Duodenal mucosa (tissue), 2 donors: ENCODE results near the gene ASPDH.

ENCODE experiments used
- H3K27ac ChIP-seq: one replicate; pipeline ENCODE4 v1.7.0; 2013; ENCODE audit warnings: low read depth, low read length
- H3K27me3 ChIP-seq, 2 donors: one replicate each; pipeline ENCODE4 v1.7.0; 2013; ENCODE audit warnings: low read length in 2 of 2, control low read depth in 1 of 2; ENCODE audit not compliant: insufficient read depth in 2 of 2, control insufficient read depth in 1 of 2
- H3K36me3 ChIP-seq, 2 donors: one replicate each; pipeline ENCODE4 v1.7.0; 2013; ENCODE audit warnings: low read length in 2 of 2, control low read depth in 1 of 2; ENCODE audit not compliant: insufficient read depth in 2 of 2, control insufficient read depth in 1 of 2
- H3K4me1 ChIP-seq, 2 donors: one replicate each; pipeline ENCODE4 v1.7.0; 2013; ENCODE audit warnings: low read length in 2 of 2, control low read depth in 1 of 2; ENCODE audit not compliant: insufficient read depth in 2 of 2, control insufficient read depth in 1 of 2
- H3K4me3 ChIP-seq, 2 donors: one replicate each; pipeline ENCODE4 v1.7.0; 2013; ENCODE audit warnings: low read length in 2 of 2, low read depth in 1 of 2
- H3K9ac ChIP-seq, 2 donors: one replicate each; pipeline ENCODE4 v1.7.0; 2013; ENCODE audit warnings: low read length in 2 of 2, low read depth in 1 of 2
- H3K9me3 ChIP-seq, 2 donors: one replicate each; pipeline ENCODE4 v1.7.0; 2013; ENCODE audit warnings: low read length in 2 of 2, control low read depth in 1 of 2; ENCODE audit not compliant: control insufficient read depth in 1 of 2

ASPDH gene

GRCh38 chr19:50508843-50509190, 4.9 kb downstream of the ASPDH start:
- no peak overlapping the region for H3K4me3 ChIP-seq
- peaks cover 0 to 6% of the 10 kb centered on the region in 2 donors for H3K27me3 ChIP-seq
- no peak overlapping the region for H3K9ac ChIP-seq
- H3K27ac ChIP-seq = no peak overlapping the region
- peaks cover 8 to 11% of the 10 kb centered on the region in 2 donors for H3K4me1 ChIP-seq
- H3K36me3 ChIP-seq = no peaks in the 10 kb centered on the region
- no peaks in the 10 kb centered on the region for H3K9me3 ChIP-seq

GRCh38 chr19:50507376-50507775, 6.3 kb downstream of the ASPDH start:
- Histone ChIP-seq H3K27ac (no peak overlapping the region), H3K4me3 (no peak overlapping the region), H3K36me3 (no peaks in the 10 kb centered on the region), H3K9me3 (no peaks in the 10 kb centered on the region), H3K9ac (no peak overlapping the region), H3K27me3 (no peaks in the 10 kb centered on the region), H3K4me1 (peaks cover 8 to 11% of the 10 kb centered on the region in 2 donors)

GRCh38 chr19:50506700-50507099, 7.0 kb downstream of the ASPDH start:
- Histone ChIP-seq H3K4me1 (peaks cover 8 to 11% of the 10 kb centered on the region in 2 donors), H3K9me3 (no peaks in the 10 kb centered on the region), H3K27ac (no peak overlapping the region), H3K4me3 (no peak overlapping the region), H3K27me3 (no peaks in the 10 kb centered on the region), H3K9ac (no peak overlapping the region), H3K36me3 (no peaks in the 10 kb centered on the region)

- Histone ChIP-seq H3K9ac (no peak overlapping the region), H3K9me3 (no peaks in the 10 kb centered on the region), H3K4me3 (no peak overlapping the region), H3K4me1 (peaks cover 7 to 8% of the 10 kb centered on the region in 2 donors), H3K27me3 (no peaks in the 10 kb centered on the region), H3K36me3 (no peaks in the 10 kb centered on the region), H3K27ac (no peak overlapping the region)
Measured at GRCh38 chr19:50505856-50506611, 7.7 kb downstream of the ASPDH start.

GRCh38 chr19:50501568-50502475, 11.9 kb downstream of the ASPDH start:
- Histone ChIP-seq H3K36me3 (no peaks in the 10 kb centered on the region), H3K27ac (no peak overlapping the region), H3K9me3 (no peaks in the 10 kb centered on the region), H3K4me3 (no peak overlapping the region), H3K9ac (no peak overlapping the region), H3K4me1 (no peaks in the 10 kb centered on the region), H3K27me3 (no peaks in the 10 kb centered on the region)

- Histone ChIP-seq H3K9ac (no peak overlapping the region), H3K27ac (no peak overlapping the region), H3K9me3 (no peaks in the 10 kb centered on the region), H3K4me1 (no peaks in the 10 kb centered on the region), H3K4me3 (no peak overlapping the region), H3K27me3 (no peaks in the 10 kb centered on the region), H3K36me3 (no peaks in the 10 kb centered on the region)
Measured at GRCh38 chr19:50501186-50501567, 12.5 kb downstream of the ASPDH start.

GRCh38 chr19:50500753-50501151, 13.0 kb downstream of the ASPDH start:
- no peaks in the 10 kb centered on the region for H3K4me1 ChIP-seq
- no peak overlapping the region for H3K27ac ChIP-seq
- no peak overlapping the region for H3K4me3 ChIP-seq
- H3K9me3 ChIP-seq = no peaks in the 10 kb centered on the region
- no peaks in the 10 kb centered on the region for H3K27me3 ChIP-seq
- no peak overlapping the region for H3K9ac ChIP-seq
- H3K36me3 ChIP-seq = no peaks in the 10 kb centered on the region

- Histone ChIP-seq H3K27ac (no peak overlapping the region), H3K27me3 (no peaks in the 10 kb centered on the region), H3K9me3 (no peaks in the 10 kb centered on the region), H3K9ac (no peak overlapping the region), H3K36me3 (no peaks in the 10 kb centered on the region), H3K4me1 (no peaks in the 10 kb centered on the region), H3K4me3 (no peak overlapping the region)
Measured at GRCh38 chr19:50500060-50500752, 13.5 kb downstream of the ASPDH start.

GRCh38 chr19:50498219-50499056, 15.3 kb downstream of the ASPDH start:
- Histone ChIP-seq H3K27me3 (no peaks in the 10 kb centered on the region), H3K9ac (no peak overlapping the region), H3K36me3 (no peaks in the 10 kb centered on the region), H3K4me1 (no peaks in the 10 kb centered on the region), H3K27ac (no peak overlapping the region), H3K9me3 (no peaks in the 10 kb centered on the region), H3K4me3 (no peak overlapping the region)
